DMS53 (cell line): Measurements from ENCODE around the gene ZNF710.

Experiments used
- DNase-seq: peaks from one replicate; lab custom pipeline; 2025; lab: John Stamatoyannopoulos, UW

Gene ZNF710

GRCh38 chr15:90019611-90020010 is 18.5 kb downstream of the ZNF710 start:
- no peak for DNase-seq

- DNase-seq = no peak
Observed at GRCh38 chr15:90020021-90020735, 19.1 kb downstream of the ZNF710 start.

GRCh38 chr15:90020936-90021507 is 19.9 kb downstream of the ZNF710 start:
- no peak for DNase-seq

- no peak for DNase-seq
Observed at GRCh38 chr15:90022345-90022744, 21.2 kb downstream of the ZNF710 start.

- peak; percentile 38 for DNase-seq
Observed at GRCh38 chr15:90022905-90023700, 22.0 kb downstream of the ZNF710 start.

- no peak for DNase-seq
Observed at GRCh38 chr15:90024406-90024805, 23.3 kb downstream of the ZNF710 start.

GRCh38 chr15:90025489-90026033 is 24.4 kb downstream of the ZNF710 start:
- no peak for DNase-seq

GRCh38 chr15:90028376-90028944 is 27.3 kb downstream of the ZNF710 start:
- DNase-seq = no peak

- peak; percentile 89 for DNase-seq
Observed at GRCh38 chr15:90029024-90029423, 27.9 kb downstream of the ZNF710 start.

- DNase-seq = no peak
Observed at GRCh38 chr15:90030376-90030775, 29.3 kb downstream of the ZNF710 start.

GRCh38 chr15:90031231-90031791 is 30.2 kb downstream of the ZNF710 start:
- DNase-seq = no peak

GRCh38 chr15:90033006-90033405 is 31.9 kb downstream of the ZNF710 start:
- no peak for DNase-seq

- DNase-seq = no peak
Observed at GRCh38 chr15:90033448-90033847, 32.3 kb downstream of the ZNF710 start.

- DNase-seq = peak; percentile 93
Observed at GRCh38 chr15:90035095-90035839, 34.1 kb downstream of the ZNF710 start.

- DNase-seq = no peak
Observed at GRCh38 chr15:90035840-90036230, 34.7 kb downstream of the ZNF710 start.

GRCh38 chr15:90036343-90036742 is 35.2 kb downstream of the ZNF710 start:
- DNase-seq = no peak

- no peak for DNase-seq
Observed at GRCh38 chr15:90036806-90037510, 35.8 kb downstream of the ZNF710 start.

GRCh38 chr15:90037511-90037860 is 36.4 kb downstream of the ZNF710 start:
- DNase-seq = no peak

GRCh38 chr15:90037961-90038631 is 37.0 kb downstream of the ZNF710 start:
- no peak for DNase-seq

GRCh38 chr15:90038632-90039095 is 37.5 kb downstream of the ZNF710 start:
- DNase-seq = peak; percentile 14
